Stimulated activated CD4-positive, alpha-beta T cell treated with anti-CD3 and anti-CD28 coated beads, TNF-alpha, amount 100 ng/mL, for 24 hours (primary cell): ENCODE results near the gene LTF.

ENCODE experiments used
- DNase-seq, 3 experiments: peaks; one replicate each; pipeline ENCODE4 v3.0.0-alpha.2; 2020; ENCODE audit warnings: low read depth in 3 of 3

LTF gene

DNA sequence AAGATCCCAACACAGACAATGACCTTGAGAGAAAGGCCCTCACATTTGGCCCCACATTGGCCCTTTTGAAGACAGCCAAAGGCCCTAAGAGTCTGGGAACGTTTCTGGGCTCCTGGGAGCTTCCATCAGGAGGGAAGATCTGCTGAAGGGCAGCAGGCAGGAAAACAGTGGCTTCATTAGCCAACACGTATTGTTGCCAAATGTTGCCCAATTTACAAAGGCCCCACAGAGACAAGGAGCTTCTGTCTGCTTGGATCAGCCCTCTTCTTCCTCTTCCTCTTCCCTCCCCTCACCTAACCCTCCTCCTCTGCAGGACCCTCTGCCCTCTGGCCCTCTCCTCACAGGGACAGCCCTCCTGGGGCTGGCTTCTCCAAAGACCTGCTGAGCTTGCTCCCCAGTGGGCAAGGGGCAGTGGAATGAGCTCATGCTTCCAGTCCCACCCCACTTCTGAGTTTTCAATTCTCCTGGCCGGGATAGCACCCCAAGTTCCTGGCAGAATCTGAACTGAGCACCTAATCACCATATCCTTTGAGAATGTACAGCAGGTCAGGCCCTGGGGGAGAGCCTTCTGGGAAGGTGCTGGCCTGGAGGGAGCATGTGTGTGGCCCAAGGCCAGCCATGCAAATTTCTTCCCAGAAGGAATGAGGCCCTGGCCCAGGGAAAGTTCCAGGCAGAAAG lies 5.1 kb upstream of the LTF start:
- DNase-seq: no peak

DNA sequence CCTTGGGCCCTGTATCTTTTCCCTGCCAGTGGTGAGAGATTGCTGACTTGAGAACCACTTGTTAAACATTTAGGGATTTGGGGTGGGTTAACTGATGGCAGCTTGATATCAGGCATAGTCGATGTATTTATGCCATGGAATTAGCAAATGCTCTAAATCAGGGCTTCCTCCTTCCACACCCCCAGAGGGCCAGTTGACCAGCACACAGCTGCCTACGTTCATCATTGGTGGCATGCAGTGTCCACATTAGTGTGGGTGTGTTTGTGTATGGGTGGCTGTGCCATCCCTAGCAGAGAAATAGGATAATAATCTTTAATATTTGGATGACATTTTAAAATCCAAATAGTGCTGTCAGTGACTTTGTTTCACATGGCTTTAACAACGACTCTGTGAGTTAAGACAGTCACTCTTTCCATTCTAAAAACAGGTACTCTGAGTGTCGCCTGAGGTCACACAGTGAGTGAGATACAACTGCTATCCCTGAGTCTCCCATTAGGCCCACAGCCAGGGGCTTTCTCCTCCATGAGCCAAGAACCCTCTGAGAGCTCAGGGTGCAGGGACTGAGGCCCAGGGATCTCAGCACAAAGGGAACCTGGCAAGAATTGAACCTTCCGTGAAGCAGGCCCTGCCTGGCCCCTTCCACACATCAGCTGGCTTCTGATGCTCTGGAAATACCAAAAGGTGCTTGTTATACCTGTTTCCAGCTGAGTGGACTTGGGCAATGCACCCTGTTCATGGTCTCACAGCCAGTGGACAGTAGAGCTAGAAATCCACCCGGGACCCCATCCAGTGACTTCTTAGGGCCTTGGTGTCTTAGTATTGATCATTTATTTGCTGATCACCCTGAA lies 4.3 kb upstream of the LTF start:
- DNase-seq: no peak

DNA sequence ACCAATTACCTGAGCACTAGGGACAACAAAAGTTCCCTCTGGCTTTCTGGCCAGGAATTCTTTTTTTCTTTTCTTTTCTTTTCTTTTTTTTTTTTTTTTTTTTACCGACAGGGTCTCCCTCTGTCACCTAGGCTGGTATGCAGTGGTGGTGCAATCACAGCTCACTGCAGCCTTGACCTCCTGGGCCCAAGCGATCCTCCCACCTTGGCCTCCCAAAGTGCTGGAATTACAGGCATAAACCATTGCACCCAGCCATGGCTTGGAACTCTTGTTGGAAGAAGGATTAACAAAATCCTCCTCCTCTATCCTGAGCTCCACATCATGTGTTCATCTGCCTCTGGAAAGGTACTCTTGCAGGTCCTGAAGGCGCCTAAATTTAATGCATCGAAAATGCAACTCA lies 2.9 kb upstream of the LTF start:
- DNase-seq: no peak

DNA sequence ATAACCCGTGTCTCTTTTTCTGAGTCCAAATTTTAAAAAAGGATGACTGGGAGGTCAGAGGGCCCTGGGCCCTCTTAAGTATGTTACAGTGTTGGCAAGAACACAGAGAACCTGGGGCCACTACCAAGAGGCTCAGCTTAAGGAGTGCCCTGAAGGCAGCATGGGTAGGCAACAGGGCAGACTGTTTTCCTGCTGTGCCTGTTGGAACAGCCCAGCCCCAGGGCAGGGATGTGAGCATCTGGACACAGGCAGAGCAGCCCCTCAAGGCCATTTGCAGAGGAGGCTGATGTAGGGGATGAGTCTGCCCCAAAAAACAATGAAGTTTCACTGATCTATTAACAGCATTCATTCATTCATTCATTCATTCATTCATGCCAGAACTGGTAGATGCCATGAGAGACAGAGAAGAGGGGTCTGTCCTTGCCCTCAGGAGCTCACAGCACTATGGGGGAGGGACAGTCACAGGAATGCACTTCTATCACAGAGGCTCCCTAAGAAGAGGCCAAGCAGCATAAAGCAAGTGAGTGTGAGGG lies 2.2 kb upstream of the LTF start:
- DNase-seq: no peak

DNA sequence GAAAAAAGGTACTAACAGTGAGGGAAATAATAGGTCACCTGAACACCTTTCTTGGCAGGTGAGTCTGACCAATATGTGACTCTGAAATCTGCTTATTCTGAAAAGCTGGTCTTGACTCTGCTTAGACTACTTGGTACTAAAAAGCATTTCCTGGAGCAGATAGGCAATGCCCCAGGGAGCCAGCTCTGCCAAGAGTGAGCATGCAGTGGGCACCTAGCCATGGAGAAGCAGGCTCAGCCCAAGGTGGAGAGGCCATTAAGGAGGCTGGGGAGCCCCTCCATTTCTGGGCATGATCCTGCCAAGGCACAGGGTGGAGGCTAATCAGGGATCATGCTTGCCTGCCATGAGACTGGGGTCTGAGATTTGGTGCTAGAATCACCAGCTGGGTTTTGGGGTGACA lies 1.6 kb upstream of the LTF start:
- DNase-seq: no peak

DNA sequence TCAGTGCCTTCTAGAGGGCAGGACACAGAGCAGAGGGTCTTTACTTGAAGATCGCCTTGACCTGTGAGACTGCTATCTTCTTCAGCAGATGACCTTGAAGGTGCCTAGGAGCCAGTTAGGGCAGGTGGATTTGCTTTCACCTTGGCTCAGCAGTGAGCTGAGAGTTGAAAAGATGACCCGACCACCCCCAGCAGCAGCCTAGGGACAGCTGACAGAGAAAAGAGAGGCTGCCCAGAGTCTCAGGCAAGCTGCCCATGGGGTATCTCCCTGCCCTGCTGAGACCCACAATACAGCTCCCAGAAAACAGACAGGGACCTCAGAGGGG lies 453 bp upstream of the LTF start:
- DNase-seq: no peak

DNA sequence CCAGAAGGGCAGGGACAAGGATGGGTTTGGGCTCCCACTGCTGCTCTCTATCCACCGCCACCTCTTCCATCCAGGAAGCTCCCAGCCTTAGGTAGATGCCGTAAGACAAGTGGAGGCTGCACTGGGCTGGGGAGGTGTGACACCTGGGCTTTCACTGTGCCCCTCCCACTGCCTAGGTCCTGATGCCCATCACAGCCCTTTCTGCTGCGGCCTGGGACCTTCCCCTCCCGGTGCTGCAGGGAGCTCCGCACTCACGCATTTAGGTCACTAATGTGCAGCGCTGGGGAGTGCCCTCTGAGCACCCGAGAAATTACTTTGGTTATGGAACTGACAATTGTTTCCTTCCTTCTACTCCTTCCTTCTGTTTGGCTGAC lies 850 bp downstream of the LTF start:
- no peak for DNase-seq

DNA sequence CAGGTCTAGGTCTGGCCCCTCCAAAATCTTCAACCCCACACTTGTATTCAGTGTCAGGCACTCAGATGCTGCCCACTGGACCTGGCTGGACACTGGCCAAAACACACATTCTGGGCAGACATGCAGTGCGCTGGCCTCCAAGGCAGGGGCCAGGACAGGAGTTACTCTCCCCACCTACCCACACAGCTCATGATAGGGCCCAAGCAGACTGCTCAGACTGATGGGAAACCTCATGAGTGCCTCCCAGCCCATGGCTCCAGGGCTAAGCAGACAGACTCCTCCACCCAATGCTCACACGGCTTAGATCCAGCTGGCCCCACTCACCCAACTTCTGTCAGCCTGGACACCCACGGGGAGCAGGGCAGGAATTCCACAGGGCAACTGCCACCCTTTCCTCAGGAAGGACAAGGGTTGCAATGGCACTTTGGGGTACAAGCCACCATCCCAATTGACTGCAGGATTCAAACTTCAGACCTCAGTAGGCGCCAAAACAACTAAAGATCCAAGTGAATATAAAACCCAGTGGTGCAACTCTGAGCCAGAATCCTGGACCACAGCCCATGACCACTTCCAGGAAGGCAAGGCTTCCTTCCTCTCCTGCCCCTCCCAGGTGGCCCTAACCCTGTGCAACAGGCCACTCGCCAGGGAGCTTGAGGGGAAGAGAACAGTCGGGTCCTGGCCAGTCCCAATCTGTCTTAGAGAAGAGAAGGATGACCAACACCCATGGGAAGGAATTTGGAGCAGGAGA lies 1.4 kb downstream of the LTF start:
- DNase-seq: no peak

DNA sequence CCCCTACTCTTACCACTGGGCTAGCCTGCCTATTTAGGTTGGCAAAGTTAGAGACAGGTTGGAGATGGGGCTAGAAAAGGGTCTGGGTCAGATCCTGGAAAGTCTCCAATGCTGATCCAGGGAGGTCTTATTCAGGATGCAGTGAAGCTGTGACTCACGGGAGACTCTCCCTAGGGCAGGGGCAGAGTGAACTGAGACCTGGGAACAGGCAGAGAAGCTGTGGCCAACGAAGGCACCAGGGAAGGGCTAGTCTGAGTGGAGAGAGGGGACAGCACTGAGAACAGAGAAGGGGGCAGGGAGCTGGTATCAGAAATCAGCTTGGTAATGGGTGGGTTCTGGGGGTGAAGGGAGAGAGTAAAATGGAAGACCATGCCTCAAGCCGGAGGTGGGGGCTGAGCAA lies 2.2 kb downstream of the LTF start:
- DNase-seq: no peak

DNA sequence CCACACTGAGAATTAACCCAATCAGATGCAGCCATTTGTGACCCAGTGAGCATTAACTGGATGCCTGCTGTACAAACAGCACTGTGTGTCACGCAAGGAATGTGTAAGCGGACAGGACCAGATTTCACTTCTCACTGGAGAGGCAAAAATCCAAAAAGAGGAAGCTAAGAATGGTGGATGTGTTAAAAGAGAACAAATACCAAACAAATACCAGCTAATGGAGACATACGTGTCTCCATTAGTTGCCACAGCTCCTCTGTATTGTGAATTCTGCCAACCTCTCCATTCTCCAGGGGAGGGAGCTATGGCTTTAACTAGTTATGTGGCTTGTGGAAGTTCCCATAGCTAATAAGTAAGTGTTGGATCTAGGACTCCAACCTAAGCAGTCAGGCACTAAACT lies 2.6 kb downstream of the LTF start:
- no peak for DNase-seq

DNA sequence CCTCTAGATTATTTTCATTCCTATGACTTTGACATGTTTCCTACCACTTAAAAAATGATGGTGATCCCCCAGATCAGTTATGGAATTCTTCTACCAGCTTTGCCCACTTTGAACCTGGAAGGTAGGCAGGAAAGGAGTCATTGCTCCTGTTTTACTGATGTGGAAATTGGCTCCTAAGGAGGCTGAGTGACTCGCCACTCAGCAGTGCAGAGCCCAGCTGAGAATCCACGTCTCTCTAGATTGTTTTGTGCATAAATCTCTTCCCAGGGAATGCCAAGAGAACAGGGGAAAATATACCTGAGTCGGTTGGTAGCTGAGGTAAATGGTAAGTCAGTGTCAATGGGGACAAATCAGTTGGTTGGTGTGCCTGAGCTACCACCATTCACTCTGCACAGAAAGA lies 4.7 kb downstream of the LTF start:
- DNase-seq: no peak

DNA sequence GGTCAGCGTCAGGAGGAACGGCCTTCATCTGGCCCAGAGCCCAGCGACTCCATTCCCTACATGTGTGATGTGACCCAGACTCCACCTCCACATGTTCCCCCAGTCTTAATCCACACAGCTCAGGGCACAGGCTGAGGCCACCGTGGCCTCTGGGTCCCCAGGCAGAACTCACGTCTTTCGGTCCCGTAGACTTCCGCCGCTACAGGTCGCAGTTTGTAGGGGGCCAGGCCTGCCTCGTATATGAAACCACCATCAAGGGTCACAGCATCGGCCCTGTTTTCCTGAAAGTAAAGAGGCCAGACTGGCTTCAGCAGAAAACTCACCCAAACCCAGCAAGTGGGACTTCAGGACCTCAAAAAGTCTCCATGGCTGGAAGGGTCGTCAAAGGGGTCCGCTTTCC lies 8.6 kb downstream of the LTF start:
- DNase-seq: no peak

DNA sequence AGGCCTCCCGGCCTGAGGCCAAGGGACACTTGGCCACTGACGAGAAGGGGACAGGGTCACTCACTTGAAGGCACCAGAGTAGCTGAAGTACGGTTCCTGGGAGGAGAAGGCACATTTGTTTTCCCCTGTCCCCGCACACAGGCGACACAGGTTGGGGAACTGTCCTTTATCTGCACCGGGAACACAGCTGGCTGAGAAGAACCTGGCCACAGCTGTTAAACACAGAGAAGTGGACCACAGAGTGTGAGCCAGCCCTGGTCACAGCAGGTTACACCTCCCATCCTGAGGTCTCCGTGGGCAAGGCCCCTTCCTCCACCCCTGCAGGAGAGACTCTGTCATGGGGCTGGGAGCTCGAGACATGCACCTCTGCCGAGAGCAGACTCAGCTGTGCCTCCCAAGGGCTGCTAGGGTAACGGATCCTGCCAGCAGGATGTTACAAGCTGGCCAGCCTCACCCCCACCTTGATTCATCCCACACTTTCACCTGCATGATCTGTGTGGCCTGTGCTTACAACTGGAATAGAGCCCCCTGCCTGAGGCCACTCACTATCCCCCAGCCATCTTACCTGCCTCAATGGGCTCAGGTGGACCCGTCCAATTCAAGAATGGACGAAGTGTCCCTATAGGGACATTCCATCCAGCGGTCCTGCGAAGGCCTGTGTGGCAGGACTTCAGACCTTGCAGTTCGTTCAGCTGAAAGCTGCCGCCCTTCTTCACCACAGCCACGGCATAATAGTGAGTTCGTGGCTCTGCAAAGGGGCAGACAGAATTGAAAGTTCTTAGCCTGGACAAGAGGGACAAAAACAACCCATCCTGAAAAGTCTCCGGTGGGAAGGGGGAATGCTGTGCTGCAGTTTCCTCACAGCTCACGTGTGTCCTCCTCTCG lies 9.2 kb downstream of the LTF start:
- DNase-seq: no peak

DNA sequence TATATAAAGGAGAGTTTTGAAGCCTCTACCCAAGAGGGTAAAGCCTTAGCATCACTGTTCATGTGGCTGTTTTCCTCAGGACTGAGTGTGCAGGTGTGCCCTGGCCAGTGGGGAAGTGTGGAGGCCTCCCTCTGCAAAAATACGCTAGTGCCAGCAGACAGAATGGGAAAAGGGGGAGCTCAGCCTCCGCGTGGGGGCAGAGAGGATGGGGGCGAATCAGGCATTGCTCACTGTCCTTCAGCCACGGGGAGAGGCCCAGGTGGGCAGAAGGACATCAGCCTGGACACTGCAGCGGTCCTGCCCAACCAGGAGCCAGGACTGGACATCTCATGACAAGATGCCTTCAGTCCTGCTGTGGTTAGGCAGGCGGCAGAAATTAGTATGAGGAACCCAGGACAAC lies 10.1 kb downstream of the LTF start:
- DNase-seq: no peak

DNA sequence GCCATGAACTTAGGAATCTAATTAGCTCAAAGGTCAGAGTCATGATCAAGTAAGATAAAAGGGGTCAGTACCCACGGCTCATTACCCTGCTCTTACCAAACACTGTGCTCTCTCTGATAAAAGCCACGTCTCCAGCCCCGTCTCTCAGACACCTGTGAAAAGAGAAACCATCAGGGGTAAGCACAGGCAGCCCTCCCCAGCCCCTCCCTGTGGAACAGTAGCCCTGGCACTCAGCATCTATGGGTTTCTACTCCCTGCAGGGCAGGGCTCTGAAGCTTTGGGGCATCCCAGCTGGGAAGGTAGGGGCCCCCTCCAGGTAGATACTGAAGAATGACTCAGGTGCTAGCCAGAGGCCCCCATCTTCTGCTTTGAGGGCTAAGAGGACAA lies 10.5 kb downstream of the LTF start:
- DNase-seq: no peak

DNA sequence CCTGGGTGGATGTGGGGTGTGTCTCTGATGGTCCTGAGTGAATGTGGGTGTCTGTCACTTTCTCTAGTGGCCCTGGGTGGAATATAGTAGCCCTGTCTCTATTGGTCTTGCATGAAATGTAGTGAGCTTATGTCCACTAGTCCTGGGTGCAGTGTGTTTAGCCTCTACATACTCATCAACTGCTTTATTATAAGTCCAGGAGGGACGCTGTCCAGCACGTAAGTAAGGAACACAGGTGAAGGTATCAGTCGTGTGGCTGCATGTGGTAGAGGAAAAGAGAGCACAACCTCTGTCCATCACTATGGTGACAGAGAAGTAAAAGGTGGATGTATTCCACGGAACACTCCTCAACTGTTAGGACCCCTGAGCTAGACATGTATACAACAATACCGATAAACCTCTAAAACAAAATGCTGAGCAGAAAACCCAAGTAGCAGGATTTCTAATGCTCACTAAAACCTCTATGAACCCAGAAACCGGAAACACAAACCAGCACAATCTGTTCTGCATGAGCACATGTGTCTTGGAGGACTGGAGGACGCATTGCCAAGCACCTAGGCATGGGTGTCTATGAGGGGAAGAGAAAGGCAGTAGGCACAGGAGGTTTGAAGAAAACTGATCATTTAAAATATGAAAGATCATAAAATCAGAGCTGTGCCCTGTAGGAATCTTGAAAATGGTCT lies 11.0 kb downstream of the LTF start:
- no peak for DNase-seq

DNA sequence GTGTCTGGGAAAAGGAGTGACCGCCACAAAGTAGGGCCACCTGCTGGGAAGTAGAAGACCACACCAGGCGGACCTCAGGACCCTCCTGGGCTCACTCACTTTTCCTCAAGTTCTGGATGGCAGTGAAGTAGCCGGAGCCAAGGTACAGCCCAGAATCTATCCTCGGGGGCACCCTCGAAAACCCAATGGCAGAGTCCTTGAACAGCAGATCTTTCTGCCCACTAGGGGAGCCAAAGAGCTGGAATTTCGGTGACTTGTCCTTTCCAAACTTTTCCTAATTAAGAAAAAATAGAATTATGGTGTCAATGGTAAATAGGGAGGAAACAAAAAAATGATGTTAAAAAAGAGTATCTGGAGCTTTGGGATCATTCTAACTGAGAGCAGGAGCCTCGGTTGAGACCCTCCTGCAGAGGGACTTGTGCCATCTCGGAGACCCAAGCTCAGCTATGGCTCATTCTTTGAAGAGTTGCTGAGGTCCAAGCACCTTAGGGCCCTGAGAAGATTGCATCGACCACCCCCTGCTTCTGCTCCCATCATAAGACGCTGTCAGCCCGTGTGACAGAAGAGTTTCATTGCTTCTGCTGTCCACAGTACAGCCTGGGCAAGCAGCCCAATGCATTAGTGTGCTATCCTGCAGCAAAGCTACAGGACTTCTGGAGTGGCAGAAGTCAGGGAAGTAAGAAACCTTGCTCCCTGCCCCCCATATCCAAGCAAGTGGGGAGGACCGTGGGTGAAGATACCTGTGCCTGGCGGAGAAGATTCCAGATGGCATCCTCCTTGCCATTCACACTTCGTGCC lies 14.8 kb downstream of the LTF start:
- no peak for DNase-seq

DNA sequence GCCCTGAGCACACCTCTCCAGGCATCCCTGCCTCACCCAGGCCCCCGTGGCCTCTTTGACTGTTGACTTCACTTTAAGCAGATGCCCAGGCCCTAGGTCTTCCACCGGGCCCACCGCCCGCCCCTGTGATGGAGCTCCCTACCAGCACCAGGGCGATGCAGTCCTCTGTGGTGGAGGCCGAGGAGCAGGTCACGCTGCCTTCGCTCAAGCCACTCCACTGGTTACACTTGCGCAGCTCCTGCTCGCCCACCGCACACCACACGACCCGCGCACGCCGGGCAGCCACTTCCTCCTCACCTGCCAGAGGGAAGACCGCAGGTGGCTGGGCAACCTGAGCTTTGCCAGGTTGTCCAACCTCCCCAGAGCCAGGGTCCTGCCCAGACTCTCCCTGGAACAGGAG lies 16.0 kb downstream of the LTF start:
- DNase-seq: no peak

DNA sequence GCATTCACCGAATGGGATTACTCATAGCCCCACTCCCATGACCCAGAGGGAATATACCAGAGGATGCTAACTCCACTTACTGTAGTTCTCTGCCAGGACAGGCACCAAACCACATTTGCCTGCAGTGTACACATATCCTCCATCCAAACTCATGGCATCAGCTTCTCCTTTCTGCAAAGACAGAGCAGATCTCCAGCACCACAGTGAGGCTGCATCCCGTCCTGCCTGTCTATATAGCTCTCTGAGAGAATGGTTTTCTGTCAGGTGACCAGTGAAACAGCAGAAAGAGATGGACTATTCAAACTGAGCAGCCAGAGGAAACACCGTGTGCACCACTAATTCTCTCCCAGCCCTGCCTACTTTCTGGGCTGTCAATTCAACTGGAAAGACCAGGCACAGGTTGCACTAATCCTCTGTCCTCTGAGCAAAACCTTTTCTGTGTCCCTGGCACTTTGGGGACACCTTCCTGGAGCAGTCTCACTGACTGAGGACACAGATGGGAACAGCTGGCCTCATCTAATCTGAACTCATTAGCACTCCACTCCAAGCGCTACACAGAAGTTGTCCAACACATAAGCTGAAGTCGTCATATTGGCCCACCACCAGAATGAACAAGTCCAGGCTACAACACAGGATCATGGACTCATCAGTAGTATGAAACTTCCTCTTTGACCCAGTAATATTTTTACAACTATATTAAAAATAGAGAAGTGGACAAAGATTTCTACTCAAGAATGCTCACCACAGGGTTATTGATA lies 17.3 kb downstream of the LTF start:
- DNase-seq: no peak
